Central memory CD4-positive, alpha-beta T cell (primary cell): Measurements from ENCODE around the gene PAPSS2.

ENCODE experiments used
- DNase-seq: peaks from one replicate; pipeline ENCODE4 v3.0.0; 2022

The PAPSS2 gene

GRCh38 chr10:87671139-87671815, 11.6 kb downstream of the PAPSS2 start:
- DNase-seq, result no peak

- no peak for DNase-seq
These were observed 12.9 kb downstream of the PAPSS2 start for GRCh38 chr10:87672551-87672950.

GRCh38 chr10:87674943-87675342, 15.3 kb downstream of the PAPSS2 start:
- no peak for DNase-seq

GRCh38 chr10:87675396-87676376, 16.0 kb downstream of the PAPSS2 start:
- DNase-seq, result no peak

GRCh38 chr10:87677595-87677994, 17.9 kb downstream of the PAPSS2 start:
- DNase-seq, result no peak

DNA sequence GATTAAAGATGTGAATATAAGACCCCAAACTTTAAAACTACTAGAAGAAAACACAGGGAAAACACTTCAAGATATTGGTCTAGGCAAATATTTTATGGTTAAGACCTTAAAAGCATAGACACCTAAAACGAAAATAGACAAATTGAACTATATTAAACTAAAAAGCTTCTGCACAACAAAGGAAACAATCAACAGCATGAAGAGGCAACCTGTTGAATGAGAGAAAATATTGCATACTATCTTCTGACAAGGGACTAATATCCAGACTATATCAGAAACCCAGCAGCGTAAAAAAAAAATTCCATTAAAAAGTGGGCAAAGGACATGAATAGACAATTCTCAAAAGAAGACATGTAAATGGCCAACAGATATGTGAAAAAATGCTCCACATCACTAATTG, 18.6 kb downstream of the PAPSS2 start:
- DNase-seq, result no peak

DNA sequence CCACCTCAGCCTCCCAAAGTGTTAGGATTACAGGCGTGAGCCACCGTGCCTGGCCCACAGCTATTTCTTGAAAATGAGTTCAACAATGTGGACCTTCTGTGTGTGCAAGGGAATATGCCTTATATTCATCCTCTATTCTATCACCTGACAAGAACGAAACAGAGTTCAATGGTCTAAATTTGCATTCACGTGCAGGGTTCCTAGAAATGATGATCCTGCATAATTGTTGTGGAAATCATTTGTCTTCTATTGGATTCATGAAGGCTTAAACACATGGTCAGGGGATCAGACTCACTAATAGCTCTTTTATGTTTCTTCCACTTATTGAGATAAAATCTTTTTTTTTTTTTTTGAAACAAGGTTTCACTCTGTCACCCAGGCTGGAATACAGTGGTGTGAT, 23.7 kb downstream of the PAPSS2 start:
- no peak for DNase-seq

GRCh38 chr10:87684001-87684638, 24.4 kb downstream of the PAPSS2 start:
- no peak for DNase-seq

DNA sequence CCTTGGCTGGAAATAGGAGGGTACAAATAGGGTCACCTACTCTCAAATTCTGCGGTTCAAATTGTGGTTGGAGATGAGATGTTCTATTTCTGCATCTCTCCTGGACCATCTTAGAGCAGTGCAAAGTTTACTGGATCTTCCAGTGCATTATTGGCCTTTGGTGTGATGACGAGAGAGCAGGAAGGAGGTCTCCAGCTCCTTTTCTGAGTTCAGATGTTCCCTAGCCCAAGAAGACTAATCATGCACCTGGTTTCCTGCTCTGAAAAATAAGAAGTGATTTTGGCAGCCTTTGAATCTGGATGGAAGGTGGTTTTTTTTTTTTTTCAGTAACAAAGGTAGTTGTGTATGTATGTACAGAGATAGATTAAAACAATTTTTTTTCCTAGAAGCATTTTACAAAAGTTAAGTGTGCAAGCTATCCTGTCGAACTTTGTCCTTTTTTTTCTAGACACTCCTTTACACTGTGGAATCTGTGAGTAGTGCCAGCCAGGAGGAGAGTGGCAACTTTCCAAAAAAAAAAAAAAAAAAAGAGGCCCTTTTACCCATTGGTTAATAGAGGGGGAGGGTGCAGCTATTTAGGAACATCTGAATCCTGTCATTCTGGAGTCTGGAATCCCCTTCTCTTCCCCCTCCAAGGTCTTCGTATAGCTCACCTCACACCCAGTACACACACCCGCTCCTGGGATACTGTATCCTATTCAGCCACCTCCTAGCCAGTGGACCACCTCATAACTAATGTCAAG, 26.3 kb downstream of the PAPSS2 start:
- no peak for DNase-seq

DNA sequence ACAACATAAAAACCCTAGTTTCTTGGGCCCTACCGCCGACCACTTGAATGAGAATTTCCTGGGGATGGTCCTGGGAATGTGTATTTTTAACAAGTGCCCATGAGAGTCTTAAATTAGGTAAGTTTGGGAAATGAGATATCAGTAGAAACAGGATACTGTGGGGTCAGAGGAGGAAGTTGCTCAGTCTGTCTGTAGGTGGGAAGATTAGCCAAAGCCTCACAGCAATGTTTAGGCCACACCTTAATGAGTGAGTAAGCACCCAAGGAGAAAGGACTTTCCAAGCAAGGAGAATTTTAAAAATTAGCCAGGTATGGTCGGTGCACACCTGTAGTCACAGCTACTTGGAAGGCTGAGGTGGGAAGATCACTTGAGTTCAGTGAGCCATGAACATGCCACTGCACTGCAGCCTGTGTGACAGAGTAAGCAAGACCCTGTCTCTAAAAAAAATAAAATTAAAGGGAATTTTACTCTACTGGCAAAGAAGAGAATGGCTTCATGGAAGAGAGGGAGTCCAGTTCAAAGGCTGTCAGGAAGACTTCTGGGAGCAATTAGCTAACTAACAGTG, 31.9 kb downstream of the PAPSS2 start:
- DNase-seq, result no peak

DNA sequence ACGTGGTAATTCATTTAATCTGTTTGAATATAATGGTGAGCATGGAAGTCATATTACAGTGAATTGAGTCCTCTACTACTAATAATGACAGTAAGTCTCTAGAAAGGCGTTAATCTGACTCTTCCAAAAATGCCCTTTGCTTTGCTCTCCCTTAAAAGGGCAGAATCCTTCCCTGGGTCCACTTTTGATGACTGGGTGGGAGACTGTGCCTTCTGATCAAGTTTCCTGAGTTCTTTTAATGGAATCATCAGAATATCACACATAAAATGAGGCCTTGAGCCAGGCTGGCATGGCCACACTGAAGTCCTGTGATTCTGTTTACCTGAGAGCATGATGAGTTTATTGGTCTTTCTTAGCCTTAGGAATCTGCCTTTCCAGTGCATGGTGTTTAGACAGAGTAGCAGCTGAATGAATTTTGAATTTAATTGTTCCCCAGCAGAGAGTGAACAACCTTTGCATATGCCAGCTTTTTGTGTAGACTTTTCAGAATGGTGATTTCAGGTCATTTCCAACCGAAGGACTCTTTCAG, 33.3 kb downstream of the PAPSS2 start:
- no peak for DNase-seq

GRCh38 chr10:87694011-87694794, 34.5 kb downstream of the PAPSS2 start:
- DNase-seq, result no peak

DNA sequence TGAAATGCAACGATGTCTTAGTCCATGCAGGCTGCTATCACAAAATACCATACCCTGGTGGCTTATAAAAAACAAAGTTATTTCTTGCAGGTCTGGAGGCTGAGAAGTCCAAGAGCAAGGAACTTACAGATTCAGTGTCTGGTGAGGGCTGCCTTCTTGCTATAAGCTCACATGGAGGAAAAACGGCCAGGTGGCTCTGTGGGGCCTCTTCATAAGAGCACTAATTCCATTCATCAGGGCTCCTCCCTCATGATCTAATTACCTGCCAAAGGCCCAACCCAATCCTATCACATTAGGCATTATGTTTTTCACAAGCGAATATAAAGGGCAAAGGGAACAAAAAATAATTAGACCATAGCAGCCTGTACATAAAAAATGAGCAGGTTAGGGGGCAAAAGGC, 35.4 kb downstream of the PAPSS2 start:
- no peak for DNase-seq

- DNase-seq, result no peak
These were observed 37.5 kb downstream of the PAPSS2 start for GRCh38 chr10:87696922-87697745.

DNA sequence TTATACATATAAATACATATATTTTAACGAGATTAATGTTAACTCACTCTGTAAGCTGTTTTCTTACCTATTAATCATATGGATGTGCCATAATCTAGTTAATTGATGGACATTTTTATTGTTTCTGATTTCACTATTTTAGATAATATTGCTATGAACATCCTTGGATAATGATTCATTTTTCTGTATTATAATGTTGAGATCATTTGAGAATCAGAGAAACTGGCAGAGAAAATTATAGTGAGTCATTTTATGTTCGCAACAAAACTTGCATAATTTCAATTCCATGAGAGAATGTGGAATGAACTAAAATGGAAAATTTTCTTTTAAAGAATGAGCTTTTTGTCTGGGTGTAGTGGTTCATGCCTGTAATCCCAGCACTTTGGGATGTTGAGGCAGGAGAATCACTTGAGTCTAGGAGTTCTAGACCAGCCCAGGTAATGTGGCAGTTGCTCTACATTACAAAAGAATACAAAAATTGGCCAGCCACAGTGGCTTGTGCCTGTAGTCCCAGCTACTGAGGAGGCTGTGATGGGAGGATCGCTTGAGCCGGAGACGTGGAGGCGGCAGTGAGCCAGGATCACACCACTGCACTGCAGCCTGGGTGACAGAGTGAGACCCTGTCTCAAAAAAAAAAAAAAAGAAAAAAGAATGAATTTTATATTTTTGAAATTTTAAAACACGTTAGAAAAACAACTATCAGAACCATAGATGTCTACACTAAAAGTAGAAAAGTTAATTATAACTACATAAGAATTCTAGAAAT, 40.5 kb downstream of the PAPSS2 start:
- no peak for DNase-seq

DNA sequence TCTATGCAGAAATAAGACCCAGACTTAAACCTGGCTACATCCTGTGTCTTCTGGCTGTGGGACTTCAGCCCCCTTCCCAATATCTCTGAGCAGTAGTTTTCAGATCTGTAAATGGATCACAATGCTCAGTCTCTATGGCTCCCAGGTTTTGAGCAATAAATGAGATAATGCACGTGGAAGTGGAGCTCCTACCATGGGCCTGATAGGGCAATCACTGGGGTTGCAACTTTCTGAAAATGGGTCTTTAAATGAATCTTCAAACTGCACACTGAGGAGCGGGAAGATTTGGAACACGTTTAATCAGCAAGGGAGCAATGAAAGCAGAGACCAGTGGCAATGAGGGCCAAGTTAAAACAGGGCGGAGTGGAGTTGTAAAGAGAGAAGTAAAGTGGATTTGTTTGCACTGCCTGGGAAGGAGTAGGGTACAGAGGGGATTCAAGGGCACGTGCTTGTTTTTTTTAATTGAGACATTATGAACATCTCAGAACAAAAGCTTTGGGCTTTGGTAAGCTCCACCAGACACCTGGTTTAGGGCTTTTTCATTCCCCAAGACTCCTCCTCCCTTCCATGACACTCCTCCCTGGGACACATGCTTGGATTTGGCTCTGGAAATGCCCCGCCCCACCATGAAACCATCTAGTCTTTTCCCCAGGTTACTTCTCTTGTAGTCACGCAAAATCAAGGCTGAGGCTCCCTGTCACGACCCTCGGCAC, 42.7 kb downstream of the PAPSS2 start:
- no peak for DNase-seq

- DNase-seq, result no peak
These were observed 43.3 kb downstream of the PAPSS2 start for GRCh38 chr10:87702973-87703294.

DNA sequence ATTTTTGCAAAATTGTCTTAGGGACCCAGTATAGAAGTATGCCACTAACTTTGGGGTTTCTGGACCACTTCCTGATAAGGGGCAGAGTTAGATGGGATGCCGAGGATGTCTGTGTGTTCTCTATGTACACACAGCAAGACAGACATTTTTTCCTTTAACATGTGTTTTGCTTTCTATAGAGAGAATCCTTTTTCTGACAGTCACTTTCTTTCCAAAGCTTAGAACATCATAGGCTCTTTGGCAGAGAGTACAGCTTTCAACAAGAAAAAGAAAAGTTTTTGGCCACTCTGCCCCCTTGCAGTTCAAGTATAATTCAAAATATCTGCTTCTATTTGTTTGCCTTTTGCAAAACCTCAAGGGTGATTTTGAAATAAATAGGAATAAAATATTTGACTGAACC, 44.1 kb downstream of the PAPSS2 start:
- DNase-seq, result no peak

DNA sequence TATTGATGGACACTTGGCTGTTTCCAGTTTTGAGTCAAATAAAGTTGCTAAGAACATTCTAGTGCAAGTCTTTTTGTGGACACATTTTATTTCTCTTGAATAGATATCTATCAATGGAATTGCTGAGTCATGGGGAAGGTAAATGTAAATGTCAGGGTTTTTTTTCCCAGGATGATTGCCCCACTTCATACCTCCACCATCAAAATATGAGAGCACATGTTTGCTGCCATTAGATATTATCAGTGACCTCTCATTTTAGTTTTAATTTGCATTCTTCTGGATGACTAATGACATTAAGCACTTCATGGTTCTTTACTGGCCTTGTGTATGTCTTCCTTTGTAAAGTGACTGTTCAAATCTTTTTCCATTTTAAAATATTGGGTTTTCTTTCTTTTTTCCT, 45.7 kb downstream of the PAPSS2 start:
- DNase-seq, result no peak
